HepG2 (cell line): ENCODE data around the gene CMIP. TPM values are rescaled to one million over a fixed set of nuclear protein-coding genes. Genes with fewer than 3 reads are reported as not detected.

Experiments used
- DMAP1 ChIP-seq: IDR thresholded peaks from 2 replicates; pipeline ENCODE4 v1.6.1; 2016
- ETV6 ChIP-seq: sonication (generic); formaldehyde crosslinking; conservative IDR thresholded peaks from 2 replicates; pipeline ENCODE4 v1.4.0; 2020; ENCODE audit warnings: missing genetic modification reagents
- GTF3A ChIP-seq: sonication (generic); formaldehyde crosslinking; conservative IDR thresholded peaks from 2 replicates; pipeline ENCODE4 v1.4.0; 2020; ENCODE audit warnings: mild to moderate bottlenecking, missing genetic modification reagents
- HCFC1 ChIP-seq: fragments of 150-350 bp; IDR thresholded peaks from 2 replicates; pipeline ENCODE4 v1.6.1; 2014; ENCODE audit warnings: low read depth, low read length
- MAZ ChIP-seq, 2 experiments: sonication (generic) in 1 of 2; formaldehyde crosslinking in 1 of 2; IDR thresholded peaks; 2 replicates each; pipeline versions ENCODE4 v1.5.0 to v1.6.1; 2012 to 2020; ENCODE audit warnings: low read depth in 2 of 2, mild to moderate bottlenecking in 2 of 2, borderline replicate concordance in 1 of 2, improper control_type of control experiment in 1 of 2, low read length in 1 of 2, missing genetic modification reagents in 1 of 2, moderate library complexity in 1 of 2
- NFRKB ChIP-seq: fragments of 450-650 bp; IDR thresholded peaks from 2 replicates; pipeline ENCODE4 v1.6.1; 2017
- PHF20 ChIP-seq: sonication (generic); formaldehyde crosslinking; IDR thresholded peaks from 2 replicates; pipeline ENCODE4 v1.5.0; 2020; ENCODE audit warnings: mild to moderate bottlenecking, missing genetic modification reagents
- RFXANK ChIP-seq: IDR thresholded peaks from 2 replicates; pipeline ENCODE4 v1.6.1; 2016
- SMAD1 ChIP-seq: sonication (generic); formaldehyde crosslinking; IDR thresholded peaks from 2 replicates; pipeline ENCODE4 v1.4.0; 2020; ENCODE audit warnings: missing genetic modification reagents, low read depth, mild to moderate bottlenecking, borderline replicate concordance
- STAT5B ChIP-seq: sonication (generic); formaldehyde crosslinking; IDR thresholded peaks from 2 replicates; pipeline ENCODE4 v1.4.0; 2020; ENCODE audit warnings: missing genetic modification reagents
- TMF1 ChIP-seq: sonication (generic); formaldehyde crosslinking; IDR thresholded peaks from 2 replicates; pipeline ENCODE4 v1.8.1; 2022; ENCODE audit warnings: low read depth, missing genetic modification reagents
- ZNF547 ChIP-seq: sonication (generic); formaldehyde crosslinking; IDR thresholded peaks from 2 replicates; pipeline ENCODE4 v1.5.1; 2020; ENCODE audit warnings: mild to moderate bottlenecking, missing genetic modification reagents
- ZNF782 ChIP-seq: sonication (generic); formaldehyde crosslinking; IDR thresholded peaks from 2 replicates; pipeline ENCODE4 v1.4.0; 2020; ENCODE audit warnings: missing genetic modification reagents, mild to moderate bottlenecking, borderline replicate concordance
- polyA plus RNA-seq, 8 experiments: library from polyadenylated mRNA; depleted of rRNA in 3 of 8; stranded (reverse) in 7 of 8; unstranded in 1 of 8; fragments of >200 nt; fragmentation: Illumina TruSeq in 4 of 8; extraction: Trizol in 4 of 8; gene quantifications; 2 replicates each; pipeline versions ENCODE4 v1.2.1 to v1.2.3, GENCODE V29; 2011 to 2016; ENCODE audit warnings: low read depth in 4 of 8, missing spikeins in 1 of 8, mixed read lengths in 1 of 8; ENCODE audit not compliant: insufficient read depth in 1 of 8
- total RNA-seq, 5 experiments: library from RNA; depleted of rRNA; stranded (reverse); fragments of >200 nt; fragmentation: Illumina TruSeq; extraction: Trizol; gene quantifications; 2 replicates each; pipeline ENCODE4 v1.2.3, GENCODE V29; 2016; ENCODE audit warnings: low read depth in 1 of 5
- TF ChIP-seq, protein P1 (sequence below): sonication (generic); formaldehyde crosslinking; IDR thresholded peaks from 2 replicates; pipeline ENCODE4 v1.8.1; 2022; ENCODE audit warnings: low read depth, mild to moderate bottlenecking, missing genetic modification reagents
- TF ChIP-seq, protein P2 (sequence below): sonication (generic); formaldehyde crosslinking; IDR thresholded peaks from 2 replicates; pipeline ENCODE4 v1.8.1; 2023; ENCODE audit warnings: mild to moderate bottlenecking, inconsistent platforms, moderate library complexity, missing genetic modification reagents, borderline replicate concordance
- TF ChIP-seq, protein P3 (sequence below): sonication (generic); formaldehyde crosslinking; IDR thresholded peaks from 2 replicates; pipeline ENCODE4 v1.9.0; 2021; ENCODE audit warnings: missing genetic modification reagents, borderline replicate concordance
- TF ChIP-seq, protein P4 (sequence below): sonication (generic); formaldehyde crosslinking; IDR thresholded peaks from 2 replicates; pipeline ENCODE4 v1.8.1; 2023; ENCODE audit warnings: mild to moderate bottlenecking, moderate library complexity, missing genetic modification reagents
- TF ChIP-seq, protein P5 (sequence below): sonication (generic); formaldehyde crosslinking; IDR thresholded peaks from 2 replicates; pipeline ENCODE4 v1.4.0; 2020; ENCODE audit warnings: missing genetic modification reagents, mild to moderate bottlenecking, borderline replicate concordance
- TF ChIP-seq, protein P6 (sequence below): sonication (generic); formaldehyde crosslinking; IDR thresholded peaks from 2 replicates; pipeline ENCODE4 v1.4.0; 2020; ENCODE audit warnings: low read depth, mild to moderate bottlenecking, missing genetic modification reagents

The CMIP gene
- total and polyA plus RNA-seq, 2 of the 13 experiments (the other 11 are each of a cell fraction or from before 2014, with no cell fraction given), result 10.9 to 18.1 TPM

DNA sequence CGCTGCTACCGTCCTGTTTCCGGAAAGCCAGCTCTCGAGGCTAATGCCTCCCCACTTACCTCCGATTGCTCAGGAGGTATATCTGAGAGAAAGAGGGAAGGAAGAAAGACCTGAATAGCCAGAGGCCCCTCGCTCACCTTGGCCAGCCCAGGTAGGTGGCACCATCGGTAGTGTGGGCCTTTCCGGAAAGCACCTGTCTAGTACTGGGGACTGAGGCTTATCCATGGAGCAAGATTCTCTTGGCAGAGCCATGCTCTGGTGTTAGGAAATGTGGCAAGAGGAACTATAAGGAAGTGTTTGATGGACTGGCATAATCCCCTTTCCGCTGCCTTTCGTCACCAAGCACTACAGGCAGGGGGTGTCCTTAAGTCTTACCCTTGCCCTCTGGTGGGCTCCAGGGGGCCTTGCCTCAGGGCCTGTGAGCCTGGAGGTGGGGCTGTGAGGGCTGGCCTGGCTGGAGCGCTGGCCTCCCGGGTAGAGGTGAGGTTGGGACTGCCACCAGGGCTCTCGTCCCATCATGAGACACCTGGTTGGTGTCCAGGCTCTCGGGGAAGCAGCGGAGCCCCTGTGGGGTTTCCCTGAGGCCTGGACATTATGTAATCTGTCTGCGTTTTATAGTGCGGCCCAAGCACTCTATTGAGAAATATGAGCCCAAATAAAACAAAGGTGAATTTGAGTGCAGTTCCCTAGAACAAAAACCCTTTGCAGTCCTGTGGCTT, 2.9 kb downstream of the CMIP start (continued):
- TF ChIP-seq, protein P1, sequence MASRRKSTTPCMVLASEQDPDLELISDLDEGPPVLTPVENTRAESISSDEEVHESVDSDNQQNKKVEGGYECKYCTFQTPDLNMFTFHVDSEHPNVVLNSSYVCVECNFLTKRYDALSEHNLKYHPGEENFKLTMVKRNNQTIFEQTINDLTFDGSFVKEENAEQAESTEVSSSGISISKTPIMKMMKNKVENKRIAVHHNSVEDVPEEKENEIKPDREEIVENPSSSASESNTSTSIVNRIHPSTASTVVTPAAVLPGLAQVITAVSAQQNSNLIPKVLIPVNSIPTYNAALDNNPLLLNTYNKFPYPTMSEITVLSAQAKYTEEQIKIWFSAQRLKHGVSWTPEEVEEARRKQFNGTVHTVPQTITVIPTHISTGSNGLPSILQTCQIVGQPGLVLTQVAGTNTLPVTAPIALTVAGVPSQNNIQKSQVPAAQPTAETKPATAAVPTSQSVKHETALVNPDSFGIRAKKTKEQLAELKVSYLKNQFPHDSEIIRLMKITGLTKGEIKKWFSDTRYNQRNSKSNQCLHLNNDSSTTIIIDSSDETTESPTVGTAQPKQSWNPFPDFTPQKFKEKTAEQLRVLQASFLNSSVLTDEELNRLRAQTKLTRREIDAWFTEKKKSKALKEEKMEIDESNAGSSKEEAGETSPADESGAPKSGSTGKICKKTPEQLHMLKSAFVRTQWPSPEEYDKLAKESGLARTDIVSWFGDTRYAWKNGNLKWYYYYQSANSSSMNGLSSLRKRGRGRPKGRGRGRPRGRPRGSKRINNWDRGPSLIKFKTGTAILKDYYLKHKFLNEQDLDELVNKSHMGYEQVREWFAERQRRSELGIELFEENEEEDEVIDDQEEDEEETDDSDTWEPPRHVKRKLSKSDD (CRISPR knock-in tag), result no peak; the same call in 1 of the 2 replicates
- TF ChIP-seq ETV6 (no peak), MAZ (IDR thresholded peaks at IDR 0.05; ENCODE audit: borderline replicate concordance, low read depth, low read length) (no peak), MAZ (CRISPR knock-in tag; IDR thresholded peaks at IDR 0.05; ENCODE audit: low read depth) (no peak), TMF1 (CRISPR knock-in tag) (no peak), NFRKB (no peak), ZNF782 (CRISPR knock-in tag) (no peak), STAT5B (CRISPR knock-in tag) (no peak), ZNF547 (CRISPR knock-in tag) (no peak), SMAD1 (CRISPR knock-in tag) (no peak), RFXANK (CRISPR knock-in tag) (no peak), GTF3A (no peak), PHF20 (CRISPR knock-in tag) (no peak), DMAP1 (CRISPR knock-in tag) (no peak), HCFC1 (no peak)
- TF ChIP-seq, protein P2, sequence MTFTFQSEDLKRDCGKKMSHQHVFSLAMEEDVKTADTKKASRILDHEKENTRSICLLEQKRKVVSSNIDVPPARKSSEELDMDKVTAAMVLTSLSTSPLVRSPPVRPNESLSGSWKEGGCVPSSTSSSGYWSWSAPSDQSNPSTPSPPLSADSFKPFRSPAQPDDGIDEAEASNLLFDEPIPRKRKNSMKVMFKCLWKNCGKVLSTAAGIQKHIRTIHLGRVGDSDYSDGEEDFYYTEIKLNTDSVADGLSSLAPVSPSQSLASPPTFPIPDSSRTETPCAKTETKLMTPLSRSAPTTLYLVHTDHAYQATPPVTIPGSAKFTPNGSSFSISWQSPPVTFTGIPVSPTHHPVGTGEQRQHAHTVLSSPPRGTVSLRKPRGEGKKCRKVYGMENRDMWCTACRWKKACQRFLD (CRISPR knock-in tag), result no peak
- TF ChIP-seq, protein P3, sequence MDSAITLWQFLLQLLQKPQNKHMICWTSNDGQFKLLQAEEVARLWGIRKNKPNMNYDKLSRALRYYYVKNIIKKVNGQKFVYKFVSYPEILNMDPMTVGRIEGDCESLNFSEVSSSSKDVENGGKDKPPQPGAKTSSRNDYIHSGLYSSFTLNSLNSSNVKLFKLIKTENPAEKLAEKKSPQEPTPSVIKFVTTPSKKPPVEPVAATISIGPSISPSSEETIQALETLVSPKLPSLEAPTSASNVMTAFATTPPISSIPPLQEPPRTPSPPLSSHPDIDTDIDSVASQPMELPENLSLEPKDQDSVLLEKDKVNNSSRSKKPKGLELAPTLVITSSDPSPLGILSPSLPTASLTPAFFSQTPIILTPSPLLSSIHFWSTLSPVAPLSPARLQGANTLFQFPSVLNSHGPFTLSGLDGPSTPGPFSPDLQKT (CRISPR knock-in tag), result no peak
- TF ChIP-seq, protein P4, sequence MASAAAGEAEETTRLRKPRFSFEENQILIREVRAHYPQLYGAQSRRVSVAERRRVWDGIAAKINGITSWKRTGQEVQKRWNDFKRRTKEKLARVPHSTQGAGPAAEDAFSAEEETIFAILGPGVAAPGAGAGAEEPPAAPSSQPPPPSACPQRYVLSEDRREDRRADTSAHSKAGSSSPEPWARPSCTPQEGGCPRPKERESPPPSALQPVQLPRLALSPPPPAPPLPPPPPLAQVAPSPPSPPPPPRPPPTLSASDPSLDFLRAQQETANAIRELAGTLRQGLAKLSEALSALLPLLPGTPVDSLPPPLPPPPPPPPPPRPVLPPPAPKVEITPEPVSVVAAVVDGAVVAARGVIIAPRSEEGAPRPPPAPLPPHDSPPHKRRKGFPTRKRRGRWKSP (CRISPR knock-in tag), result 0 out of 2 replicates have a peak, but pooled peaks have one; percentile 4
- TF ChIP-seq, protein P5, sequence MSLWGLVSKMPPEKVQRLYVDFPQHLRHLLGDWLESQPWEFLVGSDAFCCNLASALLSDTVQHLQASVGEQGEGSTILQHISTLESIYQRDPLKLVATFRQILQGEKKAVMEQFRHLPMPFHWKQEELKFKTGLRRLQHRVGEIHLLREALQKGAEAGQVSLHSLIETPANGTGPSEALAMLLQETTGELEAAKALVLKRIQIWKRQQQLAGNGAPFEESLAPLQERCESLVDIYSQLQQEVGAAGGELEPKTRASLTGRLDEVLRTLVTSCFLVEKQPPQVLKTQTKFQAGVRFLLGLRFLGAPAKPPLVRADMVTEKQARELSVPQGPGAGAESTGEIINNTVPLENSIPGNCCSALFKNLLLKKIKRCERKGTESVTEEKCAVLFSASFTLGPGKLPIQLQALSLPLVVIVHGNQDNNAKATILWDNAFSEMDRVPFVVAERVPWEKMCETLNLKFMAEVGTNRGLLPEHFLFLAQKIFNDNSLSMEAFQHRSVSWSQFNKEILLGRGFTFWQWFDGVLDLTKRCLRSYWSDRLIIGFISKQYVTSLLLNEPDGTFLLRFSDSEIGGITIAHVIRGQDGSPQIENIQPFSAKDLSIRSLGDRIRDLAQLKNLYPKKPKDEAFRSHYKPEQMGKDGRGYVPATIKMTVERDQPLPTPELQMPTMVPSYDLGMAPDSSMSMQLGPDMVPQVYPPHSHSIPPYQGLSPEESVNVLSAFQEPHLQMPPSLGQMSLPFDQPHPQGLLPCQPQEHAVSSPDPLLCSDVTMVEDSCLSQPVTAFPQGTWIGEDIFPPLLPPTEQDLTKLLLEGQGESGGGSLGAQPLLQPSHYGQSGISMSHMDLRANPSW (CRISPR knock-in tag), result no peak
- TF ChIP-seq, protein P6, sequence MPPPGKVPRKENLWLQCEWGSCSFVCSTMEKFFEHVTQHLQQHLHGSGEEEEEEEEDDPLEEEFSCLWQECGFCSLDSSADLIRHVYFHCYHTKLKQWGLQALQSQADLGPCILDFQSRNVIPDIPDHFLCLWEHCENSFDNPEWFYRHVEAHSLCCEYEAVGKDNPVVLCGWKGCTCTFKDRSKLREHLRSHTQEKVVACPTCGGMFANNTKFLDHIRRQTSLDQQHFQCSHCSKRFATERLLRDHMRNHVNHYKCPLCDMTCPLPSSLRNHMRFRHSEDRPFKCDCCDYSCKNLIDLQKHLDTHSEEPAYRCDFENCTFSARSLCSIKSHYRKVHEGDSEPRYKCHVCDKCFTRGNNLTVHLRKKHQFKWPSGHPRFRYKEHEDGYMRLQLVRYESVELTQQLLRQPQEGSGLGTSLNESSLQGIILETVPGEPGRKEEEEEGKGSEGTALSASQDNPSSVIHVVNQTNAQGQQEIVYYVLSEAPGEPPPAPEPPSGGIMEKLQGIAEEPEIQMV, result no peak
